ENCODE results near the gene RHCE.

GRCh38 chr1:25343872-25344271 lies 76.8 kb downstream of the RHCE start:
- TF ChIP-seq CTCF (conservative IDR thresholded peaks at IDR 0.05; ENCODE audit: low read depth, low read length) (no peak), EZH2 (IDR thresholded peaks at IDR 0.05; ENCODE audit: borderline replicate concordance, low read depth, low read length, poor library complexity, severe bottlenecking) (no peak)

Data from A673 (cell line).